Dedifferentiated amniotic fluid mesenchymal stem cell (primary cell): ENCODE results near the gene CNGA3.

Experiments used
- DNase-seq: peaks from one replicate; pipeline ENCODE4 v3.0.0-alpha.2; 2016; ENCODE audit errors: extremely low spot score

Gene CNGA3

DNA sequence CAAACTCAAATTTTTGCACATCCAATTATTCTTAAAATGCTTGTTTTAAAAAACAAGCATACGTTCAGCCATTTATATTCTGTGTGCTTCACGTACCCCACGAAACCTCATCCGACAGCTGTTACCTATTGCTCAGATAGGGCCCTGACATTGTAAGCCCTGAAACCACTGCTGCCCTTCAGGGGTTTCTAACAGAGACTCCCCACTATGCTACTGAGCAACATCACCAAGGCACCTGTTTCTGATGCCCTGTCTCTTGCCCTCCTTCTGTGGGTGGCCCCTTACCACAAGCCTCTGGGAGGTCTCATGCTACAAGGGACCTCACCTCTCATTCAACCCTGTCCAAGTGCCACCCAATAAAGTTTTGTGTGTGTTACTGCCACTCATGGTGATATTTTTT lies 18.5 kb upstream of the CNGA3 start:
- no peak for DNase-seq

- no peak for DNase-seq
Observed at GRCh38 chr2:98329549-98329948, 16.7 kb upstream of the CNGA3 start.

- no peak for DNase-seq
Observed at GRCh38 chr2:98332989-98333388, 13.3 kb upstream of the CNGA3 start.

GRCh38 chr2:98333922-98334321 lies 12.3 kb upstream of the CNGA3 start:
- DNase-seq, result no peak

GRCh38 chr2:98334439-98335078 lies 11.7 kb upstream of the CNGA3 start:
- peak; percentile 85 for DNase-seq

GRCh38 chr2:98335271-98335670 lies 11.0 kb upstream of the CNGA3 start:
- no peak for DNase-seq

DNA sequence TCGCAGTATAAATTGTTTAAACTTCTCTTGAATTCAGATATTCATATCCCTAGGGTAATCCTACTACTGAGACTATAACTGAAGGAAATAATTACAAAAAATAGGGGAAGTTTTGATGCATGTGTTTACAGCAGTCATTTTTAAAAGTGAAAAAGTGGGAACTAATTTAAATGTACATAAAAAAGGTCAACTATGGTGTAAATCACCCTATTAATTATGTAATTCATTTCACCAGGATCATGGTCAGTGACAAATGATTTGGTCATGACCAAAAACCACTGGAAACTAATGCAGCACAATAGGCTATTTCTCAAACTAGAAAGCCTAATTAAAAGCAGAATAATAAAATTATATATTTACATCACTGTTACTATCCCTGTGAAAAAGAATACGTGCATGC lies 5.0 kb upstream of the CNGA3 start:
- no peak for DNase-seq

DNA sequence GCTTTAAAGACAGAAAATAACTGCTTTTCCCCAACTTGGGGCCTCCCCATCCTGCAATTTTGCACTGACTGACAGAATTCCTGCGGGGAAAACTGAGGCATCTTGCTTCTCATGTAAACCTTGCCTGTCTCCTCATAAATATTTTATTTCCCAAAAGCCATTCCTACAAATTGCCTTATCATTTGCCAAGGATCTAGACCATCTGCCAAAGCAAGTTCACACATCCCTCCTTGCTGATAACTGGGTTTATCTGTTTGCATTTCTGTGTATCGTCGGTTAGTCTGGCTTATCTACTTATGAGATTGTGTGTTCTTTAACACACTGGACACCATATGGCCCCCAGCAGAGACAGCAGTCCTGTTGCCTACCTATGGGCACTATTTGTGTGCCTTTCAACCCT lies 3.0 kb upstream of the CNGA3 start:
- DNase-seq, result no peak

- no peak for DNase-seq
Observed at GRCh38 chr2:98347298-98348065, 1.2 kb downstream of the CNGA3 start.

GRCh38 chr2:98348066-98348561 lies 1.9 kb downstream of the CNGA3 start:
- no peak for DNase-seq

DNA sequence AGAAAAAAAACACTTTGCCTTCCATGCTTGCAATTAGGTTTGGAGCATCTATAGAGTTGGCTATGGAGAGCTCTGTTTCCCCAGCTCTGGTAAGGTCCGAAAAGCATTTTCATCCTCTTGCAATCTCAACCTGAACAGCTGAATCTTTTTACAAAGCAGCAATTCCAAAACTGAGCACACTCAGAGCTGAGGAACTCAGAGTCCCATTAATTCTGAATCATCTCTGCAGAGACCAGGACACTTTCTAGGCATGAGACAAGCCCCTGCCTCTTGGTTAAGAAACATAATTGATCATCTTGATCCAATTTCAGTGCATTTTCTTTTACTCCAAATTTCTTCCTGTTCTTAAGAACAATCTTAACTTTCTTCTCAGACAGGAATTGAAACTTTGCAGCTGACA lies 4.2 kb downstream of the CNGA3 start:
- DNase-seq, result peak; percentile 31

- no peak for DNase-seq
Observed at GRCh38 chr2:98355881-98356280, 9.6 kb downstream of the CNGA3 start.

DNA sequence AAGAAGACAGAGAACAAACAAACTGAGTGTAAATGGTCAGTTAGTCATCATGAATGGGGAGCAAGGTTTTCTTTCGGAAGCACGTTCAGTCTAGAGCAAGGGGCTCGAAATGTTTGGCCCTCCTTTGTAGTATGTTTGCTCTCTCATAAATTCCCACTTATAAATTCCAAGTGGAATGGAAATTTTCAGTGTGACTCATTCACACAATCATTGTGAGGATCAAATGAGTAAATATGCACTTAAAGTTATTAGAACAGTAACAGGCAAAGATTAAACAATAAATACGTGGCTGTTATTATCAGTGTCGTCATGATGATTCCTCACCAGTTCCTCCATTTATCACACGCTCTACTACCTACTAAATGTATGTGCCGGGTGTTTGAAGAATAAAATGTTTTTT lies 10.5 kb downstream of the CNGA3 start:
- DNase-seq, result no peak

DNA sequence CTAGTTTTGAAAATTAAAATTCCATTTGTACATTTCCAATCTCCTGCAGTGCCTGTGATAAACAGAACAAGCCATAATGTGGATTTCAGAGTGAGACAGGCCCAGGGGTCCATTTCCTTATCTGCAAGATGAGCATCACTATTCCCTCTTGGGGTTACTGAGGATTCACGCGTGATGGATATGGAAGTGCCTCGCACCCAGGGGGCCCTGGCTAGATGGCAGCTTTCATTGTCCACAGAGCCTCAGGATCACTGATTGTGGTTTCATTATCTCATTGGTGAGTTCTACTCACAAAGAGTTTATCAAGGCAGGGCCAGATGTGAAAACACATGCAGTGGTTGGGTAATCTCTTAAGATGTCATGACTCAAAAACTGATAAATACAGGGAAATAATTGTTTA lies 11.6 kb downstream of the CNGA3 start:
- DNase-seq, result no peak

GRCh38 chr2:98359986-98360385 lies 13.7 kb downstream of the CNGA3 start:
- DNase-seq, result no peak

- no peak for DNase-seq
Observed at GRCh38 chr2:98367721-98368120, 21.5 kb downstream of the CNGA3 start.

DNA sequence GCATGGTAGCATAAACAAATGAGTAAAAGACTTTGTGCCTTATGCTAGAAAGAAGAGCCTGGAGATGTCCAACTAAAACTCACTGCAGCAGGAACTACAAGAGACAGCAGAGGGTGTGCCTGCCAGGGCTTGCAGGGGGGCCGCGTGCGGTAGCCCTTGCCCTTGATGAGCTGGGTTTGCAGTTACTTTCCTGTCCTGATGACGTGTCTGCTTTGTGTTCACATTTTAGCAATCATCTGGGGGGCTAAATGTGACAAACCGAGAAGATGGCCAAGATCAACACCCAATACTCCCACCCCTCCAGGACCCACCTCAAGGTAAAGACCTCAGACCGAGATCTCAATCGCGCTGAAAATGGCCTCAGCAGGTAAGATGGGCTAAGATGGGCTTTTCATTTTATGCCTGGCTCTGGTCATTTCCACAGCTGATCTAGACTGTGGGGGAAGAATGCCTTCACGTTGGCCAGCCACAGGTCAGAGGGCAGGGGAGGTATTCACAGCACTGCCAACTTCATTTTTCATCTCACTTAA lies 23.5 kb downstream of the CNGA3 start:
- no peak for DNase-seq

DNA sequence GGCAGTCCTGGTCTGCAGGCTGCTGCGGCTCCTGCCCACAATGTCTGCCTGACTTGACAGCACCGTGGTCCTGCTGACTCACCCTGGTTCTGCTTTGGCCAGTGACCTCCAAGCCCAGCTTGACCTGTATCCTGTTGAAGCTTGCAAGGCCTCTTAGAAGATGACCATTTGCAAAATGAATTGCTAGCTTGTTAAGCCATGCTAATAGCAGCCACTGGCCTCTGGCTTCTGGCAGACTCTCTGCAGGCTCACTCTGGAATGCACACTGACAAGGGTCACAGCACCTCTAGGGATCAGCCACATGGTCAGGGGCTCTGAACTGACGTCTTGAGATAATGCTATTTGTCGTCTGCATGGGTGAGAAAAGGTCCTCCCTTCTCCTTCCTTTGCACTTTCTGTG lies 25.9 kb downstream of the CNGA3 start:
- no peak for DNase-seq

- no peak for DNase-seq
Observed at GRCh38 chr2:98372579-98372978, 26.3 kb downstream of the CNGA3 start.

DNA sequence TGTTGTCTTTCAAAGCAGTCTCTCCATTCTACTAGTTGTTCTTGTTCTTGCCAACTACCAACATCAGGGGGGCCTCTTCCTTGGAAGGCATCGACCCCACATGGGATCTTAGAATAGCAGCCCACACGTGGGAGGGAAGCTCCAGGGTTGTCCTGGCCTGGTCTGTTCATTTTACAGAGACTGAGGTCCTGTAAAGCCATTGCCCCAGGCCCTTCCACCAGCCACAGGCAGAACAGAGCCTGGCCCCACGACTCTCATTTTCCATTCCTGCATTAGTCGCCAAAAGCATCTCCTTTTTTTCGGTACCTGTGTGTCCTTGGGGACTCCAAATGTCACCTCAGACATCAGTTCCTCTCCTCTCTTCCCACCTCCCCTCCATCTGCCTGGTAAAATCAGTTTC lies 28.0 kb downstream of the CNGA3 start:
- DNase-seq, result no peak

GRCh38 chr2:98374958-98375570 lies 28.8 kb downstream of the CNGA3 start:
- DNase-seq, result no peak

DNA sequence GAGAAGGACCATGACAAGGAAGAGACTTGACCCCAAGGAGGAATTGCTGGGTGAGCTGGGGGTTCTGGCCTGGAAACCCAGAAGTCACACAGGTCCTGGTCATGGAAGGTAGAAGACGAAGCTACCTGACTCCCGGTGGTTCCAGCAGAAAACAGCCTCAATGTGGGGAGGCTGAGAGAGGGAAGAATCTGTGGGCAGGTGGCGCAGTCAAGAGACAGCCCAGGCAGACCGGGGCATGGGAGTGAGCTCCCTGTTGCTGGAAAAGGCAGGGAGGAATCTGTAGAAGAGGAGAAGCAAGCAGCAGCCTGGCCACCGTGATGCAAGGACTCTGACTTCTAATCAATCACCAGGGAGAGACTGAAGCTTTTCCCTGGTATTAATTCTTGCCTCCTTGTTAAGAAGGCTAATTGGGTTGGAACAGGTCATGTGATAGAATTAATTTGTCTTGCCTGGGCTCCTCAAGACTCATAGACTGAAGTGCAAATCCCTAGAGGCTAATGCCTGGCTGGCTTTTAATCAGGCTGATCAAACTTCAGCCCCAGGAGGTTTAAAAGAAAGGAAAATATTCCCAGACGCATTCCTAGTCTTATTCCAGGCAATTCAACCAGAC lies 30.1 kb downstream of the CNGA3 start:
- DNase-seq, result no peak
